Uterus (tissue), 4 donors: ENCODE measurements around the gene TRIM52. TPM values are rescaled to one million over a fixed set of nuclear protein-coding genes. Genes with fewer than 3 reads are reported as not detected.

Source experiments
- DNase-seq, 2 donors: peaks; one replicate each; pipeline ENCODE4 v3.0.0-alpha.2; 2019 to 2020
- H3K27ac ChIP-seq, 2 donors: fragments of 200-600 bp; sonication (generic); 1 replicate in 1 of 2; 2 replicates in 1 of 2; pipeline ENCODE4 v1.5.1; 2016 to 2018
- H3K27me3 ChIP-seq, 2 donors: fragments of 200-600 bp; sonication (generic); one replicate each; pipeline ENCODE4 v1.5.1; 2018 to 2019; ENCODE audit warnings: control low read depth in 1 of 2
- H3K36me3 ChIP-seq, 2 donors: fragments of 200-600 bp; sonication (generic); one replicate each; pipeline ENCODE4 v1.5.1; 2019; ENCODE audit warnings: control low read depth in 1 of 2
- H3K4me1 ChIP-seq, 2 donors: fragments of 200-600 bp; sonication (generic); one replicate each; pipeline ENCODE4 v1.5.1; 2018 to 2019; ENCODE audit warnings: control low read depth in 1 of 2
- H3K4me3 ChIP-seq, 2 donors: fragments of 200-600 bp; sonication (generic); 1 replicate in 1 of 2; 2 replicates in 1 of 2; pipeline ENCODE4 v1.5.1; 2018 to 2019; ENCODE audit warnings: mild to moderate bottlenecking in 1 of 2
- H3K9me3 ChIP-seq, 2 donors: fragments of 200-600 bp; sonication (generic); one replicate each; pipeline ENCODE4 v1.5.1; 2019; ENCODE audit warnings: control low read depth in 1 of 2
- CTCF ChIP-seq, 4 experiments: fragments of 200-600 bp in 2 of 4; fragments of 450-650 bp in 2 of 4; sonication (generic) in 2 of 4; IDR thresholded peaks; one replicate each; pipeline ENCODE4 v1.5.1; 2016 to 2019; ENCODE audit warnings: antibody characterized with exemption in 4 of 4, mild to moderate bottlenecking in 2 of 4, moderate library complexity in 1 of 4
- POLR2A ChIP-seq, 2 donors: fragments of 450-650 bp; IDR thresholded peaks; one replicate each; pipeline ENCODE4 v1.6.1; 2016; ENCODE audit warnings: antibody characterized with exemption in 2 of 2, mild to moderate bottlenecking in 1 of 2, moderate library complexity in 1 of 2
- intact Hi-C: fragments of 100-400 bp; cut with DNase I; formaldehyde crosslinking; loops from one replicate; pipeline ENCODE4 v1.15.1; 2023; ENCODE audit warnings: low total_unique reads
- total RNA-seq, 4 donors: library from RNA; depleted of rRNA in 3 of 4; stranded (reverse); fragments of >200 nt in 3 of 4; gene quantifications; one replicate each; pipeline versions ENCODE4 v1.1.0 to v1.2.4, GENCODE V29; 2014 to 2023
- donor health status: DM: yes; HTN: yes; CAD: no.

TRIM52 gene
- total RNA-seq, 4 donors from 2014 or later, result 1.2 to 22.1 (median 13.9) TPM

GRCh38 chr5:181233088-181233800, 27.7 kb downstream of the TRIM52 start:
- Histone ChIP-seq H3K4me3 (no peak overlapping the region), H3K9me3 (no peaks in the 10 kb centered on the region), H3K4me1 (no peaks in the 10 kb centered on the region), H3K36me3 (no peaks in the 10 kb centered on the region), H3K27me3 (no peaks in the 10 kb centered on the region), H3K27ac (no peak overlapping the region)
- intact Hi-C loops, result no loop called here
- TF ChIP-seq POLR2A (IDR thresholded peaks at IDR 0.05) (no peak), CTCF (IDR thresholded peaks at IDR 0.05) (no peak)
- DNase-seq, result no peak

- H3K27ac ChIP-seq, result no peak overlapping the region
- H3K9me3 ChIP-seq, result no peaks in the 10 kb centered on the region
- TF ChIP-seq POLR2A (IDR thresholded peaks at IDR 0.05) (no peak), CTCF (IDR thresholded peaks at IDR 0.05) (no peak)
- no peaks in the 10 kb centered on the region for H3K27me3 ChIP-seq
- intact Hi-C loops, result no loop called here
- H3K4me1 ChIP-seq, result no peaks in the 10 kb centered on the region
- no peak for DNase-seq
- no peak overlapping the region for H3K4me3 ChIP-seq
- no peaks in the 10 kb centered on the region for H3K36me3 ChIP-seq
These were observed 28.4 kb downstream of the TRIM52 start for GRCh38 chr5:181232593-181232992.

- Histone ChIP-seq H3K27me3 (no peaks in the 10 kb centered on the region), H3K9me3 (no peaks in the 10 kb centered on the region), H3K4me1 (no peaks in the 10 kb centered on the region), H3K4me3 (no peak overlapping the region), H3K36me3 (no peaks in the 10 kb centered on the region), H3K27ac (no peak overlapping the region)
- intact Hi-C loops, result no loop called here
- DNase-seq, result no peak
- TF ChIP-seq CTCF (IDR thresholded peaks at IDR 0.05) (no peak), POLR2A (IDR thresholded peaks at IDR 0.05) (no peak)
These were observed 29.5 kb downstream of the TRIM52 start for GRCh38 chr5:181231432-181231831.

GRCh38 chr5:181230551-181230950, 30.4 kb downstream of the TRIM52 start:
- no peak for DNase-seq
- TF ChIP-seq POLR2A (IDR thresholded peaks at IDR 0.05) (no peak), CTCF (IDR thresholded peaks at IDR 0.05) (no peak)
- Histone ChIP-seq H3K27ac (no peak overlapping the region), H3K4me1 (no peaks in the 10 kb centered on the region), H3K9me3 (no peaks in the 10 kb centered on the region), H3K4me3 (no peak overlapping the region), H3K36me3 (no peaks in the 10 kb centered on the region), H3K27me3 (no peaks in the 10 kb centered on the region)
- intact Hi-C loops, result no loop called here

GRCh38 chr5:181229996-181230395, 30.9 kb downstream of the TRIM52 start:
- no peak overlapping the region for H3K4me3 ChIP-seq
- H3K9me3 ChIP-seq, result no peaks in the 10 kb centered on the region
- TF ChIP-seq POLR2A (IDR thresholded peaks at IDR 0.05) (no peak), CTCF (IDR thresholded peaks at IDR 0.05) (no peak)
- no peak for DNase-seq
- no peaks in the 10 kb centered on the region for H3K27me3 ChIP-seq
- no peak overlapping the region for H3K27ac ChIP-seq
- intact Hi-C loops, result no loop called here
- H3K4me1 ChIP-seq, result peaks cover 0 to under 1% of the 10 kb centered on the region in 2 donors
- H3K36me3 ChIP-seq, result no peaks in the 10 kb centered on the region
